GM10266 (cell line): Measurements from ENCODE around the gene SMOC2.

Source experiments
- DNase-seq: peaks from one replicate; pipeline ENCODE4 v3.0.0; 2012; ENCODE audit errors: extremely low spot score
- TF ChIP-seq, protein P1 (sequence below): IDR thresholded peaks from 2 replicates; pipeline ENCODE4 v1.5.1; 2012; ENCODE audit warnings: mild to moderate bottlenecking, low read depth; ENCODE audit not compliant: control insufficient read depth, insufficient read depth; ENCODE audit errors: missing control alignments

The SMOC2 gene

DNA sequence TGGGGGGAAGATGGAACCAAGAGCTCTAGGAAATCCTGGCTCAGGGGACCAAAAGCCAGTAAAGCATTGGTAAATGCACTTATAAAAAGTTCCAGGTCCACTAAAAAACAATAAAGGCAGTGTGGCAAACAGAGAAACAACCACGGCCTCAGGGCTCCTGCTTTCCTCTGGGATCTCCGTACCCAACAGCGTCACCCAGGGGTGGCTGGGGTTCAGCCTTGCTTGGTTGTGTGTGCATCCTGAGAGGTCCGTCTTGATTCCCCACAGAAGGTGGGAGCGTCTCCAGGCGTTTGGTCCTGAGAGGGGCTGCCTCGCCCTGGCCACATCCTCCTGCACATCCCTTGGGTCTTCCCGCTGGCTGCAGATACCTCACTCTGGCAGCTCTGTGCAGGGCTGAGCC lies 60.6 kb downstream of the SMOC2 start:
- TF ChIP-seq, protein P1, sequence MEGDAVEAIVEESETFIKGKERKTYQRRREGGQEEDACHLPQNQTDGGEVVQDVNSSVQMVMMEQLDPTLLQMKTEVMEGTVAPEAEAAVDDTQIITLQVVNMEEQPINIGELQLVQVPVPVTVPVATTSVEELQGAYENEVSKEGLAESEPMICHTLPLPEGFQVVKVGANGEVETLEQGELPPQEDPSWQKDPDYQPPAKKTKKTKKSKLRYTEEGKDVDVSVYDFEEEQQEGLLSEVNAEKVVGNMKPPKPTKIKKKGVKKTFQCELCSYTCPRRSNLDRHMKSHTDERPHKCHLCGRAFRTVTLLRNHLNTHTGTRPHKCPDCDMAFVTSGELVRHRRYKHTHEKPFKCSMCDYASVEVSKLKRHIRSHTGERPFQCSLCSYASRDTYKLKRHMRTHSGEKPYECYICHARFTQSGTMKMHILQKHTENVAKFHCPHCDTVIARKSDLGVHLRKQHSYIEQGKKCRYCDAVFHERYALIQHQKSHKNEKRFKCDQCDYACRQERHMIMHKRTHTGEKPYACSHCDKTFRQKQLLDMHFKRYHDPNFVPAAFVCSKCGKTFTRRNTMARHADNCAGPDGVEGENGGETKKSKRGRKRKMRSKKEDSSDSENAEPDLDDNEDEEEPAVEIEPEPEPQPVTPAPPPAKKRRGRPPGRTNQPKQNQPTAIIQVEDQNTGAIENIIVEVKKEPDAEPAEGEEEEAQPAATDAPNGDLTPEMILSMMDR = no peak
- no peak for DNase-seq

DNA sequence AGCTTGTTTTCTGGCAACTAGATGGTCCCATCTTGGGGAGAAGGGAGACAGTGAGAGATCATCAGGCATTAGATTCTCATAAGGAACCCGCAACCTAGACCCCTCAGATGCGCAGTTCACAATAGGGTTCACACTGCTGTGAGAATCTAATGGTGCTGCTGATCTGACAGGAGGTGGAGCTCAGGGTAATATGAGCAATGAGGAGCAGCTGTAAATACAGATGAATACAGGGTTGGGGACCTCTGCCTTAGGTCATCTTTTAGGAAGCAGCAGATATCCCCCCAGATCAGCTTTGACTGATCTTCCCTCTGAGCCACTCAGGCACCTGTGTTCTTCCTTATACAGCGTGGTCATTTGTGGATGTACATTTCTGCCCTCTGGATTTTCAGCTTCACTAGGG lies 63.4 kb downstream of the SMOC2 start:
- TF ChIP-seq, protein P1 = no peak
- DNase-seq = no peak

DNA sequence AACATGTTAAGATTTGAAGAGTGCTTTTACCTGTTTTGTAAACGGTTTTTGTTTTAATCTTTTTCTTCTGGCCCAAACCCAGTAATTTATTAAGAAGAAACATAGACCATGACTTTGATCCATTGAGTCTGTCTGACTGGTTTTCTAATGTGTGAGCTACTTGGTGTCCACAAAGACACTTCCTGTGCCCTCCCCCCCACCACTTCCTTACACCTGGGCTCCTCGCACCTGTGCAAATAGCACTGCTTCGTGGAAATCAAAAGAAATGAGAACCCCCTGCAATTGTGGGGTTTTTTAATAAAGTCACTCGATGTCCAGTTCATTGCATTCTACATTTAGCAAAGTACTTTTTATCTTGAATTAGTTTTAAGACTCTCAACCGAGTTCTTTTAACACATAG lies 65.5 kb downstream of the SMOC2 start:
- TF ChIP-seq, protein P1 = no peak
- no peak for DNase-seq

GRCh38 chr6:168507297-168507696 lies 66.3 kb downstream of the SMOC2 start:
- TF ChIP-seq, protein P1 = no peak
- DNase-seq = no peak

GRCh38 chr6:168507730-168508129 lies 66.7 kb downstream of the SMOC2 start:
- DNase-seq = no peak
- TF ChIP-seq, protein P1 = no peak

DNA sequence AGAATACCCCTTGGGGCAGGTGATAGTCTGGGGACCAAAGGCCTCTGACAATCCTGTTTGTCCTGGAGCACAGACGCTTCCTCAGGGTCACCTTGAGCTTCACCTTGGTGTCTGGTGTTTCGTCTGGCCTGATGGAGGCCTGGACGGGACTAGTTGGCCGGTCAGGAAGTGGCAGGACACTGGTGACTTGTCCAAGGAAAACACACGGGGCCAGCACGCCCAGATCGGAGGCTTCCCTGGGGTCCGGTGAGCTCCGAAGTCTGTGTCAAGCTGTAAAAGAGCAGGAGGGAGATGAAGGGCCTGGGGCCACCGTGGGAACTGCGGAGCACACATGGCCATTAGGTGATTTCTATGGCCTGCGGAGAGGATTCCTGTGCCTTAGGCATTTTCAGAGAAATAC lies 67.9 kb downstream of the SMOC2 start:
- DNase-seq = no peak
- TF ChIP-seq, protein P1 = no peak

DNA sequence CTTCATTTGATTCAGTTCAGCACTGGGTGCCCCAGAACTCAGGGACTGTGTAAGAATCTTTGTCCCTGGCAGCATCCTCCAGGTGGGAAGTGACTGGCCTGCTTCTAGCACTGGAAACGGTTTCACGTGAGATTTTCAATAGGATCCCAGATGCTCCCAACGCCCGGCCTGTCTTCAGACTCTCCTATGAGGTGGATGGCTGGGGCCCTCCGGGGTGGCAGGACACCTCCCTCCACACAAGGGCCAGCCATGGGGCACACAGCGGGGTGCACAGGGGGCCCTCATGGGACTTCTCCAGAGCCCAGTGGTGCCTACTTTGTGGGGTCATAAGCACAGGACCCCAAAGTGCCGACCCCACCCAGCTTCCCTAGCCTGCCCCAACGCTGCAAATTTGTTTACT lies 72.8 kb downstream of the SMOC2 start:
- TF ChIP-seq, protein P1 = no peak
- no peak for DNase-seq
